Muscle layer of duodenum (tissue), 2 donors: Measurements from ENCODE around the gene EXOC1.
A peak's percentile ranks its signal among the peaks of the same experiment; 100 is the strongest.

Experiments
- H3K27ac ChIP-seq: one replicate; pipeline ENCODE4 v1.7.0; 2013; ENCODE audit warnings: mild to moderate bottlenecking, low read length
- H3K27me3 ChIP-seq: one replicate; pipeline ENCODE4 v1.7.0; 2013; ENCODE audit warnings: low read depth, mild to moderate bottlenecking, control low read depth, low read length
- H3K36me3 ChIP-seq, 2 donors: one replicate each; pipeline ENCODE4 v1.7.0; 2013; ENCODE audit warnings: low read length in 2 of 2, control low read depth in 1 of 2, mild to moderate bottlenecking in 1 of 2; ENCODE audit not compliant: insufficient read depth in 2 of 2, control insufficient read depth in 1 of 2
- H3K4me1 ChIP-seq, 2 donors: one replicate each; pipeline ENCODE4 v1.7.0; 2013; ENCODE audit warnings: low read length in 2 of 2, mild to moderate bottlenecking in 2 of 2, control low read depth in 1 of 2, moderate library complexity in 1 of 2; ENCODE audit not compliant: insufficient read depth in 2 of 2, control insufficient read depth in 1 of 2
- H3K4me3 ChIP-seq, 2 donors: one replicate each; pipeline ENCODE4 v1.7.0; 2013; ENCODE audit warnings: low read length in 2 of 2, low read depth in 1 of 2, mild to moderate bottlenecking in 1 of 2
- H3K9me3 ChIP-seq, 2 donors: one replicate each; pipeline ENCODE4 v1.7.0; 2013; ENCODE audit warnings: low read length in 2 of 2, control low read depth in 1 of 2, mild to moderate bottlenecking in 1 of 2; ENCODE audit not compliant: control insufficient read depth in 1 of 2
- donor health status: healthy.

EXOC1 gene

GRCh38 chr4:55854129-55854528 lies 681 bp downstream of the EXOC1 start:
- Histone ChIP-seq H3K4me1 (peaks cover 11 to 21% of the 10 kb centered on the region in 2 donors), H3K36me3 (peaks cover 0 to 14% of the 10 kb centered on the region in 2 donors), H3K27ac (no peak overlapping the region), H3K27me3 (no peaks in the 10 kb centered on the region), H3K9me3 (no peaks in the 10 kb centered on the region), H3K4me3 (peak overlapping the region; percentile 91 to 96)

GRCh38 chr4:55857586-55857985 lies 4.1 kb downstream of the EXOC1 start:
- Histone ChIP-seq H3K27ac (no peak overlapping the region), H3K9me3 (no peaks in the 10 kb centered on the region), H3K27me3 (no peaks in the 10 kb centered on the region), H3K4me1 (peaks cover 11 to 19% of the 10 kb centered on the region in 2 donors), H3K36me3 (peaks cover 5 to 21% of the 10 kb centered on the region in 2 donors), H3K4me3 (no peak overlapping the region)

GRCh38 chr4:55859711-55860110 lies 6.3 kb downstream of the EXOC1 start:
- Histone ChIP-seq H3K4me3 (no peak overlapping the region), H3K4me1 (peaks cover 7 to 8% of the 10 kb centered on the region in 2 donors), H3K27ac (no peak overlapping the region), H3K36me3 (peaks cover 5 to 33% of the 10 kb centered on the region in 2 donors), H3K9me3 (no peaks in the 10 kb centered on the region), H3K27me3 (no peaks in the 10 kb centered on the region)

GRCh38 chr4:55864577-55865223 lies 11.3 kb downstream of the EXOC1 start:
- no peak overlapping the region for H3K4me3 ChIP-seq
- H3K27me3 ChIP-seq: no peaks in the 10 kb centered on the region
- H3K27ac ChIP-seq: no peak overlapping the region
- no peaks in the 10 kb centered on the region for H3K9me3 ChIP-seq
- peaks cover 5 to 11% of the 10 kb centered on the region in 2 donors for H3K4me1 ChIP-seq
- peaks cover 20 to 50% of the 10 kb centered on the region in 2 donors for H3K36me3 ChIP-seq

GRCh38 chr4:55865228-55865806 lies 11.9 kb downstream of the EXOC1 start:
- Histone ChIP-seq H3K27me3 (no peaks in the 10 kb centered on the region), H3K9me3 (no peaks in the 10 kb centered on the region), H3K4me3 (no peak overlapping the region), H3K36me3 (peaks cover 26 to 56% of the 10 kb centered on the region in 2 donors), H3K27ac (peak overlapping the region; percentile 54), H3K4me1 (peaks cover 5 to 11% of the 10 kb centered on the region in 2 donors)

- H3K36me3 ChIP-seq: peaks cover 32 to 60% of the 10 kb centered on the region in 2 donors
- H3K4me3 ChIP-seq: no peak overlapping the region
- peak overlapping the region; percentile 54 for H3K27ac ChIP-seq
These were observed 13.0 kb downstream of the EXOC1 start for GRCh38 chr4:55866290-55866907.

GRCh38 chr4:55866973-55867574 lies 13.6 kb downstream of the EXOC1 start:
- Histone ChIP-seq H3K27me3 (no peaks in the 10 kb centered on the region), H3K9me3 (no peaks in the 10 kb centered on the region), H3K4me3 (no peak overlapping the region), H3K27ac (no peak overlapping the region), H3K4me1 (peaks cover 5 to 11% of the 10 kb centered on the region in 2 donors), H3K36me3 (peaks cover 36 to 66% of the 10 kb centered on the region in 2 donors)

More at GRCh38 chr4:55866290-55866907, 13.0 kb downstream of the EXOC1 start:
- Histone ChIP-seq H3K27me3 (no peaks in the 10 kb centered on the region), H3K9me3 (no peaks in the 10 kb centered on the region), H3K4me1 (peaks cover 5 to 11% of the 10 kb centered on the region in 2 donors)

GRCh38 chr4:55868581-55869090 lies 15.2 kb downstream of the EXOC1 start:
- Histone ChIP-seq H3K27me3 (no peaks in the 10 kb centered on the region), H3K36me3 (peaks cover 43 to 59% of the 10 kb centered on the region in 2 donors), H3K4me3 (no peak overlapping the region), H3K9me3 (no peaks in the 10 kb centered on the region), H3K4me1 (peaks cover 5 to 11% of the 10 kb centered on the region in 2 donors), H3K27ac (no peak overlapping the region)

GRCh38 chr4:55871299-55871800 lies 17.9 kb downstream of the EXOC1 start:
- peaks cover 4% of the 10 kb centered on the region in 2 donors for H3K4me1 ChIP-seq
- H3K9me3 ChIP-seq: no peaks in the 10 kb centered on the region
- no peak overlapping the region for H3K4me3 ChIP-seq
- H3K36me3 ChIP-seq: peaks cover 47 to 50% of the 10 kb centered on the region in 2 donors
- no peak overlapping the region for H3K27ac ChIP-seq
- H3K27me3 ChIP-seq: no peaks in the 10 kb centered on the region

GRCh38 chr4:55874831-55875230 lies 21.4 kb downstream of the EXOC1 start:
- Histone ChIP-seq H3K4me3 (no peak overlapping the region), H3K4me1 (peaks cover 0 to 7% of the 10 kb centered on the region in 2 donors), H3K27me3 (no peaks in the 10 kb centered on the region), H3K36me3 (peaks cover 51 to 55% of the 10 kb centered on the region in 2 donors), H3K27ac (no peak overlapping the region), H3K9me3 (no peaks in the 10 kb centered on the region)

GRCh38 chr4:55876387-55876786 lies 22.9 kb downstream of the EXOC1 start:
- H3K4me3 ChIP-seq: no peak overlapping the region
- H3K36me3 ChIP-seq: peaks cover 41 to 50% of the 10 kb centered on the region in 2 donors
- no peak overlapping the region for H3K27ac ChIP-seq
- H3K27me3 ChIP-seq: no peaks in the 10 kb centered on the region
- peaks cover 0 to 7% of the 10 kb centered on the region in 2 donors for H3K4me1 ChIP-seq
- no peaks in the 10 kb centered on the region for H3K9me3 ChIP-seq
